WTC11 (cell line): Measurements from ENCODE around the gene POM121L2. TPM values are rescaled to one million over a fixed set of nuclear protein-coding genes. Genes with fewer than 3 reads are reported as not detected.

ENCODE experiments used
- ATAC-seq: fragments of 200-7000 bp; cut with Tn5 transposase; 2 replicates; pipeline ENCODE4 v1.10.0; 2021; ENCODE audit warnings: mild to moderate bottlenecking, moderate library complexity
- CTCF ChIA-PET: fragments of 300-600 bp; sonication (Branson Sonifier 250); formaldehyde crosslinking; loops from one replicate; lab custom pipeline; 2021; ENCODE audit warnings: antibody characterized with exemption; lab: Charles Lee
- POLR2A ChIA-PET: fragments of 350-600 bp; sonication (Branson Sonifier 250); formaldehyde crosslinking; loops from one replicate; lab custom pipeline; 2021; ENCODE audit warnings: antibody characterized with exemption; lab: Charles Lee
- DNase-seq: peaks from one replicate; pipeline ENCODE4 v3.0.0; 2021; ENCODE audit warnings: low spot score
- H3K27ac Mint-ChIP-seq: 2 replicates; pipeline ENCODE4 v1.8.0; 2021; ENCODE audit warnings: mixed read lengths
- H3K27me3 Mint-ChIP-seq: 2 replicates; pipeline ENCODE4 v1.8.0; 2021; ENCODE audit warnings: low read depth, mild to moderate bottlenecking, moderate library complexity, mixed read lengths
- H3K36me3 Mint-ChIP-seq: 2 replicates; pipeline ENCODE4 v1.8.0; 2021; ENCODE audit warnings: mixed read lengths
- H3K4me1 Mint-ChIP-seq: 2 replicates; pipeline ENCODE4 v1.8.0; 2022; ENCODE audit warnings: mixed read lengths
- H3K4me3 Mint-ChIP-seq: 2 replicates; pipeline ENCODE4 v1.8.0; 2021; ENCODE audit warnings: mild to moderate bottlenecking, moderate library complexity, mixed read lengths
- H3K9me3 Mint-ChIP-seq: 2 replicates; pipeline ENCODE4 v1.8.0; 2021; ENCODE audit warnings: mixed read lengths
- AR ChIP-seq: fragments of 250-450 bp; sonication (Bioruptor Pico); IDR thresholded peaks from 2 replicates; pipeline ENCODE4 v1.9.0; 2021; ENCODE audit warnings: mild to moderate bottlenecking
- EMX1 ChIP-seq: fragments of 250-450 bp; sonication (Bioruptor Pico); IDR thresholded peaks from 2 replicates; pipeline ENCODE4 v1.8.0; 2021; ENCODE audit warnings: mild to moderate bottlenecking
- FOXJ3 ChIP-seq: sonication (generic); formaldehyde crosslinking; IDR thresholded peaks from 2 replicates; pipeline ENCODE4 v1.9.0; 2021; ENCODE audit warnings: missing genetic modification reagents, mild to moderate bottlenecking, borderline replicate concordance
- GRHL2 ChIP-seq: fragments of 250-450 bp; sonication (Bioruptor Pico); IDR thresholded peaks from 2 replicates; pipeline ENCODE4 v1.8.0; 2022; ENCODE audit warnings: mild to moderate bottlenecking, moderate library complexity; ENCODE audit not compliant: insufficient replicate concordance, severe bottlenecking
- GTF2I ChIP-seq: fragments of 250-450 bp; sonication (Bioruptor Pico); conservative IDR thresholded peaks from 2 replicates; pipeline ENCODE4 v1.4.0; 2021; ENCODE audit warnings: mild to moderate bottlenecking
- HMGXB4 ChIP-seq: sonication (generic); formaldehyde crosslinking; IDR thresholded peaks from 2 replicates; pipeline ENCODE4 v1.8.1; 2023; ENCODE audit warnings: mild to moderate bottlenecking, moderate library complexity, missing genetic modification reagents
- NFATC4 ChIP-seq: fragments of 250-450 bp; sonication (Bioruptor Pico); IDR thresholded peaks from 2 replicates; pipeline ENCODE4 v1.9.0; 2021; ENCODE audit warnings: mild to moderate bottlenecking
- NFE2L1 ChIP-seq: sonication (generic); formaldehyde crosslinking; IDR thresholded peaks from 2 replicates; pipeline ENCODE4 v1.8.1; 2023; ENCODE audit warnings: missing genetic modification reagents
- PRRX2 ChIP-seq: fragments of 250-450 bp; sonication (Bioruptor Pico); IDR thresholded peaks from 2 replicates; pipeline ENCODE4 v1.8.0; 2021; ENCODE audit warnings: mild to moderate bottlenecking
- ZNF281 ChIP-seq: sonication (generic); formaldehyde crosslinking; IDR thresholded peaks from 2 replicates; pipeline ENCODE4 v1.8.0; 2023; ENCODE audit warnings: mild to moderate bottlenecking, missing genetic modification reagents
- ZNF425 ChIP-seq: fragments of 250-450 bp; sonication (Bioruptor Pico); conservative IDR thresholded peaks from 2 replicates; pipeline ENCODE4 v1.9.0; 2021; ENCODE audit warnings: mild to moderate bottlenecking
- ZNF532 ChIP-seq: fragments of 250-450 bp; sonication (Bioruptor Pico); IDR thresholded peaks from 2 replicates; pipeline ENCODE4 v1.9.0; 2021; ENCODE audit warnings: mild to moderate bottlenecking, borderline replicate concordance
- ZSCAN18 ChIP-seq: fragments of 250-450 bp; sonication (Bioruptor Pico); IDR thresholded peaks from 2 replicates; pipeline ENCODE4 v2.1.2; 2022; ENCODE audit warnings: mild to moderate bottlenecking, moderate library complexity
- total RNA-seq: library from RNA; stranded (reverse); gene quantifications from 3 replicates; pipeline ENCODE4 v1.2.3, GENCODE V29; 2021

The POM121L2 gene
- total RNA-seq, 1 experiment from 2014 or later: 0.13 TPM

GRCh38 chr6:27290850-27291208 lies 21.2 kb downstream of the POM121L2 start:
- TF ChIP-seq ZNF532 (CRISPR knock-in tag) (no peak), NFATC4 (CRISPR knock-in tag) (no peak), ZSCAN18 (CRISPR knock-in tag) (no peak), GTF2I (CRISPR knock-in tag) (no peak), AR (CRISPR knock-in tag) (no peak), NFE2L1 (no peak)
- ATAC-seq: no peak
- peaks cover 69% of the 10 kb centered on the region for H3K27me3 Mint-ChIP-seq
- peaks cover 47% of the 10 kb centered on the region for H3K4me1 Mint-ChIP-seq
- no peak for DNase-seq
- no peaks in the 10 kb centered on the region for H3K9me3 Mint-ChIP-seq
- CTCF ChIA-PET: interaction anchor here (0.8 to 1.4 kb wide), 4 partner anchors 39 to 505 kb away, joined by 3 to 9 read pairs (median 4); no protein-coding TSS in a partner anchor
- POLR2A ChIA-PET: interaction anchor here (0.6 kb wide), 1 partner anchor 611 kb away, joined by 3 read pairs; no protein-coding TSS in a partner anchor
- peak overlapping the region; percentile 91 for H3K4me3 Mint-ChIP-seq
- no peaks in the 10 kb centered on the region for H3K36me3 Mint-ChIP-seq
- 0 out of 2 replicates have a peak overlapping the region, but pooled peaks have one; percentile 26 for H3K27ac Mint-ChIP-seq

- Mint-ChIP-seq H3K27me3 (peaks cover 69% of the 10 kb centered on the region), H3K4me3 (peak overlapping the region; percentile 91), H3K27ac (0 out of 2 replicates have a peak overlapping the region, but pooled peaks have one; percentile 26), H3K9me3 (no peaks in the 10 kb centered on the region), H3K4me1 (peaks cover 43% of the 10 kb centered on the region), H3K36me3 (no peaks in the 10 kb centered on the region)
- ATAC-seq (peak; percentile 56), DNase-seq (peak; percentile 53)
- ChIA-PET CTCF (interaction anchor here (0.8 to 1.4 kb wide), 4 partner anchors 39 to 505 kb away, joined by 3 to 9 read pairs (median 4); no protein-coding TSS in a partner anchor), POLR2A (interaction anchor here (0.6 kb wide), 1 partner anchor 612 kb away, joined by 3 read pairs; no protein-coding TSS in a partner anchor)
- no peak for TF ChIP-seq EMX1 (CRISPR knock-in tag)
- TF ChIP-seq FOXJ3 (CRISPR knock-in tag): no peak
- no peak for TF ChIP-seq PRRX2 (CRISPR knock-in tag)
- TF ChIP-seq ZNF281 (CRISPR knock-in tag): no peak
- peak; percentile 78 for TF ChIP-seq HMGXB4 (CRISPR knock-in tag)
- TF ChIP-seq ZNF425 (CRISPR knock-in tag): no peak
- TF ChIP-seq GRHL2: no peak
These were observed 21.8 kb downstream of the POM121L2 start for GRCh38 chr6:27290065-27290849.
